Adipose tissue (tissue), 3 donors: ENCODE measurements around the gene DLG2. TPM values are rescaled to one million over a fixed set of nuclear protein-coding genes. Genes with fewer than 3 reads are reported as not detected.
"Not testable (repeated sequence)": the region's sequence is repeated elsewhere in the genome, so short reads cannot be mapped to it uniquely, and the experiment has no call there.

Experiments
- H3K27ac ChIP-seq: one replicate; pipeline ENCODE4 v1.5.1; 2013; ENCODE audit warnings: low read depth, low read length
- WGBS, 3 donors: extraction: QIAGEN DNeasy Blood & Tissue Kit; methylation state at CpG; one replicate each; pipeline ENCODE4 v1.1.7; 2013; 5-methylcytosine and 5-hydroxymethylcytosine counted together
- polyA plus RNA-seq, 3 donors: library from polyadenylated mRNA; stranded (reverse); fragments of 200-250 nt; gene quantifications; one replicate each; pipeline ENCODE4 v1.2.3, GENCODE V29; 2013
- donor health status: healthy with polysubstance abuse.
- donor health status: Bipolar disorder and iron deficiency.
- donor health status: healthy.

The DLG2 gene
- polyA plus RNA-seq, 3 donors: 0.51 to 1.7 (median 0.91) TPM

GRCh38 chr11:85495918-85496317 is 131.2 kb downstream of the DLG2 start:
- 87 to 95% (median 92%) methylated on average over 5 of the region's 5 CpGs for WGBS, 3 donors
- H3K27ac ChIP-seq: no peak overlapping the region

DNA sequence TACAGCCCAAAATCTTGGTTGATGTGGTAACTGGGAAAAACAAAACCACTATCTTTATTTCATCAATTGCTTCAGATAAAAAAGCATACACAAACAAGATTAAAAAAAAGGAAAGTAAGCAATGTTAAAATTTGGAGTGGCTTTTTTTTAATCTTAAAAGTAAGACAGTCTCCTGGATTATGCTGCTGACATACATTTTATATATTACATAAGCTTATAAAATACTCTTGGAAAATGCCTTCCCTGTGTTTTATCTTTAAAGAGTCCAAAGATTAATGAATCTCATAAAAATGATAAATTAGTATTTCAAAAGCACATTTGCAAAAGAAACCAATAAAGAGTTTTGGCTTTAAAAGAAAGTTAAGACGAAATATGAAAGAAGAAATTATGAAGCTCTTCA is 132.7 kb downstream of the DLG2 start:
- 0 to 43% (median 2%) methylated on average over 1 of the region's 1 CpG for WGBS, 3 donors
- no peak overlapping the region for H3K27ac ChIP-seq

DNA sequence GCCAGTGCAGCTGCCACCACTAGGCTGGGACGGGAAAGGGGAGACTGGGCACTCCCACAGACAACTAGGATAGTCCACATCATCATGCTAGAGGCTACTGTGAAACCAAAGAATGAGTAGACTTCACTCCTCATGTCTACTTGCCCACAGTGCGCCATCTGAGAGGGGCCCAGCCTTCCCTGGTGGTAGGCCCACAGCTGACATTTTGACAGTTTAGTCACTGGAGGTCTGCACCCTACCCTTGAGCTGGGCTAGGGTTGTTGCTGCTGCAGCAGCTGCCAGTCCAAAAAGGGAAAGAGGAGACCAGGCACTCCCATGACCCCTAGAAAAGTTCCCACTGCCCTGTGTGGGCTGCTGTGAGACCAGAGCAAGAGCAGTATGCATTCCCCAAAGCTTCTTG is 141.2 kb downstream of the DLG2 start:
- H3K27ac ChIP-seq: no peak overlapping the region
- 69 to 90% (median 83%) methylated on average over 2 of the region's 2 CpGs for WGBS, 3 donors

- WGBS, 3 donors: 96 to 97% (median 96%) methylated on average over 20 of the region's 20 CpGs
- no peak overlapping the region for H3K27ac ChIP-seq
These were observed 143.3 kb downstream of the DLG2 start for GRCh38 chr11:85483861-85484260.

- no peak overlapping the region for H3K27ac ChIP-seq
- WGBS, 3 donors: 86 to 100% (median 95%) methylated on average over 1 of the region's 1 CpG
These were observed 145.3 kb downstream of the DLG2 start for GRCh38 chr11:85481862-85482261.

GRCh38 chr11:85475660-85476517 is 151.3 kb downstream of the DLG2 start:
- H3K27ac ChIP-seq: no peak overlapping the region
- WGBS, 3 donors: 62 to 76% (median 71%) methylated on average over 7 of the region's 7 CpGs

- H3K27ac ChIP-seq: no peak overlapping the region
- 94 to 96% (median 95%) methylated on average over 6 of the region's 6 CpGs for WGBS, 3 donors
These were observed 154.2 kb downstream of the DLG2 start for GRCh38 chr11:85472953-85473352.

- no peak overlapping the region for H3K27ac ChIP-seq
- 78 to 84% (median 83%) methylated on average over 2 of the region's 2 CpGs for WGBS, 3 donors
These were observed 162.9 kb downstream of the DLG2 start for GRCh38 chr11:85464283-85464682.

DNA sequence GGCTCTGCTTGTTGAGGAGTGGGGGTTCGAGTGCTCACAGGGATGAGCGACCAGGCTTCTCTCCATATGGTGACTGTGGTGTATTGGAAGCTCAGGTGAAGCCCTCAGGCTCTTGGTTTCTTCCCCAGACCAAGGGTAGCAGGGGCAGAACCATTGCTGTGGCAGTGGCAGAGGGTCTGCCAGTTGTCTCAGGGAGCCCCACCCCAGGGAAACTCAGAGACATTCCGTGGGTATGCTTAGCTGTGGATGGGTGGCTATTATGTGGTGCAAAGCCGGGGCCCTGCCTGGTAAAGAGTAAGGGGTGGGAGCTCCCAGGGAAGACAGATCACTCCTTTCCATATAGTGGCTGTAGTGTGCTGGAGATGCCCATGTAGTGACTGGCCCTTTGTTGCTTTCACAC is 167.8 kb downstream of the DLG2 start:
- WGBS, 3 donors: 81 to 88% (median 85%) methylated on average over 4 of the region's 4 CpGs

GRCh38 chr11:85444479-85444878 is 182.7 kb downstream of the DLG2 start:
- WGBS, 3 donors: 32 to 82% (median 73%) methylated on average over 1 of the region's 1 CpG
- H3K27ac ChIP-seq: no peak overlapping the region

More for the DNA sequence above, 167.8 kb downstream of the DLG2 start:
- H3K27ac ChIP-seq: no peak overlapping the region

GRCh38 chr11:85440273-85440672 is 186.9 kb downstream of the DLG2 start:
- 39 to 92% (median 91%) methylated on average over 1 of the region's 1 CpG for WGBS, 3 donors
- no peak overlapping the region for H3K27ac ChIP-seq

- no peak overlapping the region for H3K27ac ChIP-seq
- 85 to 93% (median 89%) methylated on average over 1 of the region's 1 CpG for WGBS, 3 donors
These were observed 188.8 kb downstream of the DLG2 start for GRCh38 chr11:85438328-85438727.

GRCh38 chr11:85431319-85431718 is 195.8 kb downstream of the DLG2 start:
- H3K27ac ChIP-seq: no peak overlapping the region
- 72 to 91% (median 79%) methylated on average over 3 of the region's 3 CpGs for WGBS, 3 donors

DNA sequence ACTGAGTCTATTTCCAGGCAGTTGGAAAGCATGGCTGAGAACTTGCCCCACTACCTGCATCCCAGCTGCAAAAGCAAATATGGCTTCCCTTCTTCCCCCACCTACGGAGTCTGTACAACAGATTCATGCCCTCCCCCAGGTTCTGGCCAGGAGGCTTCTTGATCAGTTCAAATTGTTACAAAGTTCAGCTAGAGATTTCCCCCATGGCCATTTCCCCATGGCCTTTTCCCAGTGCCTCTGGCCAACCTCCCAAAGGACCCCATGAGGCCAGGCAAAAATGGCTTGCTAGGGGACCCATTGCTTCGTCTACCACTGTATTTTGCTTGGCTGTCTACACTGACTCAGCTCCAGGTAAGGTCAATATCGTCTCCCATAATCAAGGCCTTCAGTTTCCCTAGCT is 203.3 kb downstream of the DLG2 start:
- WGBS, 3 donors: 78 to 88% (median 88%) methylated on average over 3 of the region's 3 CpGs
- H3K27ac ChIP-seq: no peak overlapping the region

GRCh38 chr11:85423316-85423715 is 203.8 kb downstream of the DLG2 start:
- WGBS, 3 donors: 82 to 88% (median 83%) methylated on average over 1 of the region's 1 CpG
- no peak overlapping the region for H3K27ac ChIP-seq

- no peak overlapping the region for H3K27ac ChIP-seq
These were observed 213.0 kb downstream of the DLG2 start for GRCh38 chr11:85414175-85414574.

GRCh38 chr11:85407648-85408047 is 219.5 kb downstream of the DLG2 start:
- 65 to 83% (median 71%) methylated on average over 2 of the region's 2 CpGs for WGBS, 3 donors
- no peak overlapping the region for H3K27ac ChIP-seq

More at GRCh38 chr11:85414175-85414574, 213.0 kb downstream of the DLG2 start:
- 83 to 85% (median 85%) methylated on average over 5 of the region's 5 CpGs for WGBS, 3 donors

GRCh38 chr11:85406841-85407240 is 220.3 kb downstream of the DLG2 start:
- H3K27ac ChIP-seq: no peak overlapping the region
- 73 to 81% (median 77%) methylated on average over 3 of the region's 3 CpGs for WGBS, 3 donors

- no peak overlapping the region for H3K27ac ChIP-seq
- 67 to 82% (median 75%) methylated on average over 3 of the region's 3 CpGs for WGBS, 3 donors
These were observed 220.8 kb downstream of the DLG2 start for GRCh38 chr11:85406316-85406715.

GRCh38 chr11:85395515-85396055 is 231.6 kb downstream of the DLG2 start:
- not testable (repeated sequence) for H3K27ac ChIP-seq
- WGBS, 3 donors: 38 to 49% (median 46%) methylated on average over 4 of the region's 4 CpGs
